GM12878 (cell line): ENCODE results near the gene PTK6. TPM values are rescaled to one million over a fixed set of nuclear protein-coding genes. Genes with fewer than 3 reads are reported as not detected.

Experiments used
- ETV6 ChIP-seq, 2 experiments: fragments of 450-650 bp in 1 of 2; IDR thresholded peaks in 1 of 2; conservative IDR thresholded peaks in 1 of 2; 2 replicates each; pipeline ENCODE4 v1.6.1; 2014; ENCODE audit warnings: antibody characterized with exemption in 1 of 2, borderline replicate concordance in 1 of 2, low read depth in 1 of 2, mild to moderate bottlenecking in 1 of 2, moderate library complexity in 1 of 2
- GABPA ChIP-seq: IDR thresholded peaks from 2 replicates; pipeline ENCODE4 v1.6.1; 2014; ENCODE audit warnings: antibody characterized with exemption, low read depth, mild to moderate bottlenecking, inconsistent platforms
- HDAC6 ChIP-seq: fragments of 200-600 bp; sonication (generic); IDR thresholded peaks from one replicate; pipeline ENCODE4 v1.8.0; 2017; ENCODE audit warnings: antibody characterized with exemption; ENCODE audit not compliant: unreplicated experiment
- MYB ChIP-seq: fragments of 150-350 bp; IDR thresholded peaks from 2 replicates; pipeline ENCODE4 v1.6.1; 2014; ENCODE audit warnings: mild to moderate bottlenecking, low read depth, low read length, borderline replicate concordance
- RB1 ChIP-seq: fragments of 450-650 bp; formaldehyde crosslinking; IDR thresholded peaks from 2 replicates; pipeline ENCODE4 v1.6.1; 2017; ENCODE audit warnings: mild to moderate bottlenecking, borderline replicate concordance
- RBBP5 ChIP-seq: fragments of 200-600 bp; sonication (generic); conservative IDR thresholded peaks from 2 replicates; pipeline ENCODE4 v1.6.1; 2016
- SIX5 ChIP-seq: IDR thresholded peaks from 2 replicates; pipeline ENCODE4 v1.6.1; 2011; ENCODE audit warnings: mild to moderate bottlenecking, low read depth, low read length, moderate library complexity; ENCODE audit not compliant: severe bottlenecking
- WRNIP1 ChIP-seq: IDR thresholded peaks from 2 replicates; pipeline ENCODE4 v1.6.1; 2011; ENCODE audit warnings: low read depth, low read length, improper control_type of control experiment, borderline replicate concordance
- polyA plus RNA-seq, 11 experiments: library from polyadenylated mRNA; depleted of rRNA in 4 of 11; unstranded in 6 of 11; stranded (reverse) in 5 of 11; fragments of >200 nt; fragmentation: Nextera tagmentation in 4 of 11; fragmentation: Illumina TruSeq in 1 of 11; extraction: Ambion mirVana in 4 of 11; extraction: Trizol in 1 of 11; gene quantifications; 1 replicate in 1 of 11; 2 replicates in 10 of 11; pipeline versions ENCODE4 v1.2.1 to v1.2.3, GENCODE V29; 2011 to 2016; ENCODE audit warnings: inconsistent platforms in 2 of 11, missing spikeins in 2 of 11, low read depth in 1 of 11
- total RNA-seq, 4 experiments: library from RNA; depleted of rRNA in 3 of 4; stranded (reverse); fragments of >200 nt in 3 of 4; fragmentation: Illumina TruSeq in 1 of 4; extraction: Trizol in 1 of 4; gene quantifications; 2 replicates each; pipeline versions ENCODE4 v1.2.1 to v1.2.3, GENCODE V29; 2013 to 2021
- TF ChIP-seq, protein P1 (sequence below): IDR thresholded peaks from 2 replicates; pipeline ENCODE4 v1.6.1; 2011; ENCODE audit warnings: borderline replicate concordance, low read depth, mild to moderate bottlenecking, moderate library complexity, mixed read lengths, low read length; ENCODE audit not compliant: insufficient read depth; ENCODE audit errors: extremely low read length
- TF ChIP-seq, protein P2 (sequence below): fragments of 450-650 bp; IDR thresholded peaks from 2 replicates; pipeline ENCODE4 v1.6.1; 2017; ENCODE audit warnings: mild to moderate bottlenecking

The PTK6 gene
- total and polyA plus RNA-seq, 10 of the 15 experiments (the other 5 are each of a cell fraction or from before 2014, with no cell fraction given) = 0.02 to 0.21 (median 0.09) TPM; not detected in 3

DNA sequence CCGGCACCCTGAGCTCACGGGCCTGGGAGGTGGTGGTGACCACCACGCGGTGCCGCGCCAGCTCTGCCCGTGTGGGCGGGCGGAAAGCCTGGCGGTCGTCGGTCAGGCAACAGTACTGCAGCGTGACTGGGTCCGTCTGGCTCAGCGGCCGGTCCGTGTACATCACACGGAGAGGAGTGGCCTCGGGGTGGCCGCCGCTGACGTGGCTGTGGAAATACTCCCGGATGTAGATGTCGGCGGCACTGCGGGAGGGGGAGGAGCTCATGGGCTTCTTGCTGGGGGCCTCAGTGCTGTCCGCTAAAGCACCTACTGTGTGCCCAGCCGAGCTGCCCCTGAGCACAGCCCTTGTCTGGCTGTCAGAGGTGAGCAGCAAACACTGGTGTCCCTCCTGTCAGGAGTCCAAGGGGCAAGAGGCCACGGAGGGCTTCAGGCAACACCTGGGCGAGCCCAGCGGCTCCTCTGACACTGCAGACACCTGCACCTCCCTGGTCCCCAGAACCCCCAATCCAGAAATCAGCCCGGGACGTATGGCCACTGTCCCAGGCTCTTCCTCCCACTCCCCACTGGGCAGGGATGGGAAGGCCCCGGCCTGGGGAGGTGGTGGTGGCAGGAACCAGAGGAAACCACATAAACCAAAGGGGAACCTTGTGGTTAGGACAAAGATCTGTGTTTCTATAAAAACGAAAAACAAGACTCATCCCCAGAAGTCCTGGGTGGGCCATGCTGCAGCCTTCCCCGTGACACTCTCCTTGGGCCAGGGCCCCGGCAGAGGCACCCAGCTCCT lies 30.4 kb upstream of the PTK6 start (continued):
- TF ChIP-seq, protein P1, sequence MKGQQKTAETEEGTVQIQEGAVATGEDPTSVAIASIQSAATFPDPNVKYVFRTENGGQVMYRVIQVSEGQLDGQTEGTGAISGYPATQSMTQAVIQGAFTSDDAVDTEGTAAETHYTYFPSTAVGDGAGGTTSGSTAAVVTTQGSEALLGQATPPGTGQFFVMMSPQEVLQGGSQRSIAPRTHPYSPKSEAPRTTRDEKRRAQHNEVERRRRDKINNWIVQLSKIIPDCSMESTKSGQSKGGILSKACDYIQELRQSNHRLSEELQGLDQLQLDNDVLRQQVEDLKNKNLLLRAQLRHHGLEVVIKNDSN = no peak
- TF ChIP-seq RBBP5 = no peak
- TF ChIP-seq, protein P2, sequence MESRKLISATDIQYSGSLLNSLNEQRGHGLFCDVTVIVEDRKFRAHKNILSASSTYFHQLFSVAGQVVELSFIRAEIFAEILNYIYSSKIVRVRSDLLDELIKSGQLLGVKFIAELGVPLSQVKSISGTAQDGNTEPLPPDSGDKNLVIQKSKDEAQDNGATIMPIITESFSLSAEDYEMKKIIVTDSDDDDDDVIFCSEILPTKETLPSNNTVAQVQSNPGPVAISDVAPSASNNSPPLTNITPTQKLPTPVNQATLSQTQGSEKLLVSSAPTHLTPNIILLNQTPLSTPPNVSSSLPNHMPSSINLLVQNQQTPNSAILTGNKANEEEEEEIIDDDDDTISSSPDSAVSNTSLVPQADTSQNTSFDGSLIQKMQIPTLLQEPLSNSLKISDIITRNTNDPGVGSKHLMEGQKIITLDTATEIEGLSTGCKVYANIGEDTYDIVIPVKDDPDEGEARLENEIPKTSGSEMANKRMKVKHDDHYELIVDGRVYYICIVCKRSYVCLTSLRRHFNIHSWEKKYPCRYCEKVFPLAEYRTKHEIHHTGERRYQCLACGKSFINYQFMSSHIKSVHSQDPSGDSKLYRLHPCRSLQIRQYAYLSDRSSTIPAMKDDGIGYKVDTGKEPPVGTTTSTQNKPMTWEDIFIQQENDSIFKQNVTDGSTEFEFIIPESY = no peak; the same call in none of the 2 replicates
- no peak for TF ChIP-seq RB1
- no peak for TF ChIP-seq MYB
- TF ChIP-seq HDAC6 = no peak
- TF ChIP-seq SIX5 = no peak
- TF ChIP-seq WRNIP1 = no peak
- peak in 1 of 2 experiments; percentile 66; a peak in 2 of 4 replicates for TF ChIP-seq ETV6 (conservative IDR thresholded peaks at IDR 0.05 in 1 of 2, IDR thresholded peaks at IDR 0.05 in 1 of 2; ENCODE audit: borderline replicate concordance in 1 of 2, low read depth in 1 of 2)
- TF ChIP-seq GABPA = no peak
- TF ChIP-seq, all 136 proteins: peak for 40
